ENCODE data around the gene TECPR2. TPM values are rescaled to one million over a fixed set of nuclear protein-coding genes. Genes with fewer than 3 reads are reported as not detected.

The TECPR2 gene
- total RNA-seq, 2 experiments from 2014 or later = 6.2 to 7.0 TPM

GRCh38 chr14:102437997-102438915, 75.5 kb downstream of the TECPR2 start:
- H3K4me3 Mint-ChIP-seq = no peak overlapping the region

GRCh38 chr14:102439556-102439955, 76.8 kb downstream of the TECPR2 start:
- no peak for DNase-seq
- Mint-ChIP-seq H3K9me3 (no peaks in the 10 kb centered on the region), H3K27ac (no peak overlapping the region), H3K4me3 (no peak overlapping the region), H3K4me1 (ENCODE audit: low read depth) (no peaks in the 10 kb centered on the region), H3K27me3 (no peaks in the 10 kb centered on the region), H3K36me3 (peaks cover 3% of the 10 kb centered on the region)
- POLR2A ChIA-PET = no interaction called here
- CTCF ChIA-PET = interaction anchor here (1.7 to 6.6 kb wide), 4 partner anchors 76 to 84 kb away, joined by 8 to 74 read pairs (median 20); partner anchors contain the start of genes CINP and TECPR2
- intact Hi-C loops (cut with micrococcal nuclease) = loop anchor here (5.0 kb wide), 1 partner anchor 122 kb away; the partner anchor contains the start of gene ZNF839

More at GRCh38 chr14:102437997-102438915, 75.5 kb downstream of the TECPR2 start:
- Mint-ChIP-seq H3K27ac (no peak overlapping the region), H3K9me3 (no peaks in the 10 kb centered on the region), H3K4me1 (ENCODE audit: low read depth) (no peaks in the 10 kb centered on the region), H3K27me3 (no peaks in the 10 kb centered on the region), H3K36me3 (peaks cover 3% of the 10 kb centered on the region)
- ChIA-PET POLR2A (no interaction called here), CTCF (interaction anchor here (0.6 to 6.6 kb wide), 27 partner anchors 8 to 477 kb away, joined by 3 to 74 read pairs (median 3); partner anchors contain the start of genes ANKRD9, CINP and TECPR2)
- DNase-seq = peak; percentile 73
- intact Hi-C loops (cut with micrococcal nuclease) = loop anchor here (1.0 to 5.0 kb wide), 2 partner anchors 78 to 121 kb away; partner anchors contain the start of gene ZNF839

GRCh38 chr14:102440392-102440791, 77.7 kb downstream of the TECPR2 start:
- Mint-ChIP-seq H3K27ac (no peak overlapping the region), H3K36me3 (peaks cover 3% of the 10 kb centered on the region), H3K27me3 (no peaks in the 10 kb centered on the region), H3K4me3 (no peak overlapping the region), H3K9me3 (no peaks in the 10 kb centered on the region), H3K4me1 (ENCODE audit: low read depth) (no peaks in the 10 kb centered on the region)
- DNase-seq = no peak
- POLR2A ChIA-PET = interaction anchor here (0.5 kb wide), 1 partner anchor 1769 kb away, joined by 3 read pairs; no protein-coding TSS in a partner anchor
- intact Hi-C loops (cut with micrococcal nuclease) = no loop called here
- CTCF ChIA-PET = interaction anchor here (4.7 kb wide), 1 partner anchor 83 kb away, joined by 28 read pairs; no protein-coding TSS in a partner anchor

- intact Hi-C loops (cut with micrococcal nuclease) = no loop called here
- Mint-ChIP-seq H3K4me1 (ENCODE audit: low read depth) (no peaks in the 10 kb centered on the region), H3K27ac (no peak overlapping the region), H3K4me3 (no peak overlapping the region), H3K36me3 (peaks cover 3% of the 10 kb centered on the region), H3K27me3 (no peaks in the 10 kb centered on the region), H3K9me3 (no peaks in the 10 kb centered on the region)
- no peak for DNase-seq
- ChIA-PET POLR2A (no interaction called here), CTCF (interaction anchor here (0.8 to 0.9 kb wide), 2 partner anchors 11 to 74 kb away, joined by 3 to 4 read pairs; no protein-coding TSS in a partner anchor)
These were observed 79.8 kb downstream of the TECPR2 start for GRCh38 chr14:102442241-102443211.

GRCh38 chr14:102445066-102445465, 82.3 kb downstream of the TECPR2 start:
- ChIA-PET POLR2A (no interaction called here), CTCF (no interaction called here)
- no peak for DNase-seq
- no peaks in the 10 kb centered on the region for H3K27me3 Mint-ChIP-seq
- no peaks in the 10 kb centered on the region for H3K9me3 Mint-ChIP-seq
- no peaks in the 10 kb centered on the region for H3K4me1 Mint-ChIP-seq (ENCODE audit: low read depth)
- intact Hi-C loops (cut with micrococcal nuclease) = no loop called here
- H3K4me3 Mint-ChIP-seq = no peak overlapping the region
- no peak overlapping the region for H3K27ac Mint-ChIP-seq
- peaks cover 3% of the 10 kb centered on the region for H3K36me3 Mint-ChIP-seq

- intact Hi-C loops (cut with micrococcal nuclease) = no loop called here
- Mint-ChIP-seq H3K27ac (no peak overlapping the region), H3K27me3 (no peaks in the 10 kb centered on the region), H3K4me3 (no peak overlapping the region), H3K36me3 (peaks cover 3% of the 10 kb centered on the region), H3K9me3 (no peaks in the 10 kb centered on the region), H3K4me1 (ENCODE audit: low read depth) (no peaks in the 10 kb centered on the region)
- DNase-seq = no peak
- ChIA-PET CTCF (no interaction called here), POLR2A (no interaction called here)
These were observed 82.9 kb downstream of the TECPR2 start for GRCh38 chr14:102445641-102446040.

- CTCF ChIA-PET = interaction anchor here (1.9 kb wide), 1 partner anchor 12 kb away, joined by 6 read pairs; no protein-coding TSS in a partner anchor
- Mint-ChIP-seq H3K4me3 (no peak overlapping the region), H3K27me3 (no peaks in the 10 kb centered on the region), H3K36me3 (peaks cover 3% of the 10 kb centered on the region), H3K27ac (no peak overlapping the region), H3K4me1 (ENCODE audit: low read depth) (no peaks in the 10 kb centered on the region), H3K9me3 (no peaks in the 10 kb centered on the region)
- DNase-seq = no peak
- intact Hi-C loops (cut with micrococcal nuclease) = no loop called here
- POLR2A ChIA-PET = no interaction called here
These were observed 87.7 kb downstream of the TECPR2 start for GRCh38 chr14:102450206-102451063.

- ChIA-PET CTCF (interaction anchor here (1.9 kb wide), 1 partner anchor 13 kb away, joined by 6 read pairs; no protein-coding TSS in a partner anchor), POLR2A (no interaction called here)
- Mint-ChIP-seq H3K36me3 (peaks cover 3% of the 10 kb centered on the region), H3K4me1 (ENCODE audit: low read depth) (no peaks in the 10 kb centered on the region), H3K9me3 (no peaks in the 10 kb centered on the region), H3K4me3 (no peak overlapping the region), H3K27ac (no peak overlapping the region), H3K27me3 (no peaks in the 10 kb centered on the region)
- intact Hi-C loops (cut with micrococcal nuclease) = no loop called here
- DNase-seq = no peak
These were observed 88.3 kb downstream of the TECPR2 start for GRCh38 chr14:102451064-102451352.

- ChIA-PET CTCF (interaction anchor here (0.6 to 1.5 kb wide), 4 partner anchors 14 to 653 kb away, joined by 3 read pairs; no protein-coding TSS in a partner anchor), POLR2A (interaction anchor here (0.6 kb wide), 1 partner anchor 40 kb away, joined by 3 read pairs; no protein-coding TSS in a partner anchor)
- Mint-ChIP-seq H3K27ac (no peak overlapping the region), H3K9me3 (no peaks in the 10 kb centered on the region), H3K4me1 (ENCODE audit: low read depth) (no peaks in the 10 kb centered on the region), H3K4me3 (no peak overlapping the region), H3K36me3 (peaks cover 3% of the 10 kb centered on the region), H3K27me3 (no peaks in the 10 kb centered on the region)
- intact Hi-C loops (cut with micrococcal nuclease) = no loop called here
- DNase-seq = no peak
These were observed 89.6 kb downstream of the TECPR2 start for GRCh38 chr14:102452302-102452701.

GRCh38 chr14:102454711-102455110, 92.0 kb downstream of the TECPR2 start:
- POLR2A ChIA-PET = no interaction called here
- Mint-ChIP-seq H3K36me3 (peaks cover 6% of the 10 kb centered on the region), H3K27ac (no peak overlapping the region), H3K4me3 (no peak overlapping the region), H3K4me1 (ENCODE audit: low read depth) (no peaks in the 10 kb centered on the region), H3K27me3 (no peaks in the 10 kb centered on the region), H3K9me3 (no peaks in the 10 kb centered on the region)
- DNase-seq = no peak
- intact Hi-C loops (cut with micrococcal nuclease) = no loop called here
- CTCF ChIA-PET = no interaction called here

GRCh38 chr14:102457509-102457908, 94.8 kb downstream of the TECPR2 start:
- H3K36me3 Mint-ChIP-seq = peaks cover 3% of the 10 kb centered on the region
- H3K27ac Mint-ChIP-seq = no peak overlapping the region
- no peaks in the 10 kb centered on the region for H3K9me3 Mint-ChIP-seq
- H3K27me3 Mint-ChIP-seq = no peaks in the 10 kb centered on the region
- H3K4me1 Mint-ChIP-seq (ENCODE audit: low read depth) = peaks cover 5% of the 10 kb centered on the region
- H3K4me3 Mint-ChIP-seq = no peak overlapping the region
- no peak for DNase-seq
- CTCF ChIA-PET = no interaction called here
- POLR2A ChIA-PET = no interaction called here
- intact Hi-C loops (cut with micrococcal nuclease) = no loop called here
